NCI-H1417 (cell line): ENCODE results near the gene CPNE8.

ENCODE experiments used
- DNase-seq, 3 experiments: peaks; one replicate each; lab custom pipeline; 2025; lab: John Stamatoyannopoulos, UW

CPNE8 gene

GRCh38 chr12:38728894-38729293 is 176.5 kb downstream of the CPNE8 start:
- DNase-seq, result no peak

- DNase-seq, result no peak
Observed at GRCh38 chr12:38721611-38722252, 183.7 kb downstream of the CPNE8 start.

GRCh38 chr12:38720661-38721060 is 184.7 kb downstream of the CPNE8 start:
- DNase-seq, result no peak

- no peak for DNase-seq
Observed at GRCh38 chr12:38713294-38713693, 192.1 kb downstream of the CPNE8 start.

GRCh38 chr12:38711054-38711453 is 194.3 kb downstream of the CPNE8 start:
- no peak for DNase-seq

- DNase-seq, result no peak
Observed at GRCh38 chr12:38708466-38708865, 196.9 kb downstream of the CPNE8 start.

- DNase-seq, result no peak
Observed at GRCh38 chr12:38707648-38708047, 197.7 kb downstream of the CPNE8 start.

GRCh38 chr12:38697289-38697688 is 208.1 kb downstream of the CPNE8 start:
- DNase-seq, result no peak

GRCh38 chr12:38695057-38695456 is 210.3 kb downstream of the CPNE8 start:
- peak in 1 of 3 experiments; percentile 8 for DNase-seq

- DNase-seq, result no peak
Observed at GRCh38 chr12:38691164-38691563, 214.2 kb downstream of the CPNE8 start.

- no peak for DNase-seq
Observed at GRCh38 chr12:38690646-38691045, 214.7 kb downstream of the CPNE8 start.

GRCh38 chr12:38689704-38690103 is 215.7 kb downstream of the CPNE8 start:
- no peak for DNase-seq

- no peak for DNase-seq
Observed at GRCh38 chr12:38689195-38689594, 216.2 kb downstream of the CPNE8 start.

GRCh38 chr12:38682521-38682920 is 222.9 kb downstream of the CPNE8 start:
- DNase-seq, result no peak

GRCh38 chr12:38669530-38669929 is 235.9 kb downstream of the CPNE8 start:
- DNase-seq, result no peak

- no peak for DNase-seq
Observed at GRCh38 chr12:38669081-38669480, 236.3 kb downstream of the CPNE8 start.

GRCh38 chr12:38666425-38666824 is 239.0 kb downstream of the CPNE8 start:
- no peak for DNase-seq

GRCh38 chr12:38664661-38665269 is 240.6 kb downstream of the CPNE8 start:
- DNase-seq, result peak in 2 of 3 experiments; percentile 0 to 39

- no peak for DNase-seq
Observed at GRCh38 chr12:38662829-38663228, 242.6 kb downstream of the CPNE8 start.

- DNase-seq, result no peak
Observed at GRCh38 chr12:38653650-38654049, 251.7 kb downstream of the CPNE8 start.

GRCh38 chr12:38648813-38649212 is 256.6 kb downstream of the CPNE8 start:
- DNase-seq, result no peak

GRCh38 chr12:38646146-38646545 is 259.2 kb downstream of the CPNE8 start:
- no peak for DNase-seq

- no peak for DNase-seq
Observed at GRCh38 chr12:38639625-38640024, 265.8 kb downstream of the CPNE8 start.

GRCh38 chr12:38638401-38638800 is 267.0 kb downstream of the CPNE8 start:
- DNase-seq, result no peak
